ENCODE data around the gene OPTC.

Gene OPTC

DNA sequence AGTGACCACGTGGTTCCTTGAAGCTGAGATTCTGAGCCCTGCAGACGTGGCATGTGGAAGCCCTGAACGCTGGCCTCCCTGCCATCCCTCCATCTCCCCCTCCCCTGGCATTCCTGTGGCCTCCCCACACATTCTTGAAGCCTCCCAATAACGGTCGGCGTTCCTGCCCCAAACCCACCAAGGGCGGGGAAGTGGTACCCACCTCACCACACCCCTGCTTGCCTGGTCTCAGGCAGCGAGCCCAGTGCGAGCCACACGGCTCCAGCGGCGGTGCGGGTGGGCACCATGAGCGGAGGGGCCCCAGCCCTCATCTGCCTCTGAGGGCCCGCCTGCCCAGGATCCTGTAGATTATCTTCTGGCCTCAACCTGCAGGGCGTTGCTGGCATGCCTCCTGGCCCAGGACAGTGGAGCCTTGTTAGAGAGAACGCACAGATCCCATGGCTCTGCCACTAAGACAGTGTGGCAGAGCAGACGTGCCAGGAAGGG, 38.9 kb upstream of the OPTC start:
- FAIRE-seq (no peak), DNase-seq (ENCODE audit: insufficient read length, low spot score) (no peak)
- TF ChIP-seq TAF1 (IDR thresholded peaks at IDR 0.05; ENCODE audit: low read depth, low read length) (no peak), POLR2A (IDR thresholded peaks at IDR 0.05; ENCODE audit: low read depth, low read length) (no peak), POLR2AphosphoS5 (IDR thresholded peaks at IDR 0.05; ENCODE audit: low read depth, low read length) (no peak), SPI1 (IDR thresholded peaks at IDR 0.05; ENCODE audit: low read depth, low read length) (no peak), PAX5 (IDR thresholded peaks at IDR 0.05; ENCODE audit: insufficient read depth, low read length, severe bottlenecking) (no peak), POU2F2 (IDR thresholded peaks at IDR 0.05; ENCODE audit: low read depth, low read length) (no peak)

- FAIRE-seq (no peak), DNase-seq (ENCODE audit: insufficient read length, low spot score) (no peak)
- no peak for TF ChIP-seq PAX5 (IDR thresholded peaks at IDR 0.05; ENCODE audit: insufficient read depth, low read length, severe bottlenecking)
- no peak for TF ChIP-seq SPI1 (IDR thresholded peaks at IDR 0.05; ENCODE audit: low read depth, low read length)
- TF ChIP-seq POLR2A (IDR thresholded peaks at IDR 0.05; ENCODE audit: low read depth, low read length) = no peak
- no peak for TF ChIP-seq POU2F2 (IDR thresholded peaks at IDR 0.05; ENCODE audit: low read depth, low read length)
- TF ChIP-seq POLR2AphosphoS5 (IDR thresholded peaks at IDR 0.05; ENCODE audit: low read depth, low read length) = no peak
- no peak for TF ChIP-seq TAF1 (IDR thresholded peaks at IDR 0.05; ENCODE audit: low read depth, low read length)
Observed at GRCh38 chr1:203455706-203456105, 38.2 kb upstream of the OPTC start.

GRCh38 chr1:203456577-203456976, 37.4 kb upstream of the OPTC start:
- TF ChIP-seq TAF1 (IDR thresholded peaks at IDR 0.05; ENCODE audit: low read depth, low read length) (no peak), SPI1 (IDR thresholded peaks at IDR 0.05; ENCODE audit: low read depth, low read length) (no peak), POLR2AphosphoS5 (IDR thresholded peaks at IDR 0.05; ENCODE audit: low read depth, low read length) (no peak), POLR2A (IDR thresholded peaks at IDR 0.05; ENCODE audit: low read depth, low read length) (no peak), POU2F2 (IDR thresholded peaks at IDR 0.05; ENCODE audit: low read depth, low read length) (no peak), PAX5 (IDR thresholded peaks at IDR 0.05; ENCODE audit: insufficient read depth, low read length, severe bottlenecking) (no peak)
- no peak for FAIRE-seq
- DNase-seq (ENCODE audit: insufficient read length, low spot score) = no peak

DNA sequence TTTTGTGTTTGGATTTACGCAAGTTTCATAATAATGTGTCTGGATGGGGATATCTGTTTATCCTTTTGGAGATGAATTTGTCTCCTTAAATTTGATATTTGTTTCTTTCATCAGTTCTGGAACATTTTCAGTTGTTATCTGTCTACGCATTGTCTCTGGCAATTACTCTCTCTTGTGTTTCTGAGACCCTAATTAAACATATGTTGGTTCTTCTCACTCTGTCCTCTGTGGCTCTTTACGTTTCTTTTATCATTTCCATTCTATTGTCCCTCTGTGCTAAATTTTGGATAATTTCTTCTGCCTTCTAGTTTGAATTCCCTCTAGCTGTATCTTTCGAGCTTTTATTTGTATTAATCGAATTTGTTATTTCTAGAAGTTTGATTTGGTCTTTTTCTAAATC, 35.9 kb upstream of the OPTC start:
- no peak for DNase-seq (ENCODE audit: insufficient read length, low spot score)
- TF ChIP-seq TAF1 (IDR thresholded peaks at IDR 0.05; ENCODE audit: low read depth, low read length) (no peak), POLR2A (IDR thresholded peaks at IDR 0.05; ENCODE audit: low read depth, low read length) (no peak), SPI1 (IDR thresholded peaks at IDR 0.05; ENCODE audit: low read depth, low read length) (no peak), PAX5 (IDR thresholded peaks at IDR 0.05; ENCODE audit: insufficient read depth, low read length, severe bottlenecking) (no peak), POU2F2 (IDR thresholded peaks at IDR 0.05; ENCODE audit: low read depth, low read length) (no peak), POLR2AphosphoS5 (IDR thresholded peaks at IDR 0.05; ENCODE audit: low read depth, low read length) (no peak)
- FAIRE-seq = no peak

- DNase-seq (ENCODE audit: insufficient read length, low spot score) (no peak), FAIRE-seq (no peak)
- no peak for TF ChIP-seq POU2F2 (IDR thresholded peaks at IDR 0.05; ENCODE audit: low read depth, low read length)
- TF ChIP-seq SPI1 (IDR thresholded peaks at IDR 0.05; ENCODE audit: low read depth, low read length) = no peak
- TF ChIP-seq POLR2A (IDR thresholded peaks at IDR 0.05; ENCODE audit: low read depth, low read length) = no peak
- TF ChIP-seq TAF1 (IDR thresholded peaks at IDR 0.05; ENCODE audit: low read depth, low read length) = no peak
- no peak for TF ChIP-seq PAX5 (IDR thresholded peaks at IDR 0.05; ENCODE audit: insufficient read depth, low read length, severe bottlenecking)
- no peak for TF ChIP-seq POLR2AphosphoS5 (IDR thresholded peaks at IDR 0.05; ENCODE audit: low read depth, low read length)
Observed at GRCh38 chr1:203459671-203460201, 34.2 kb upstream of the OPTC start.

- TF ChIP-seq PAX5 (IDR thresholded peaks at IDR 0.05; ENCODE audit: insufficient read depth, low read length, severe bottlenecking) = no peak
- TF ChIP-seq POLR2A (IDR thresholded peaks at IDR 0.05; ENCODE audit: low read depth, low read length) = no peak
- TF ChIP-seq SPI1 (IDR thresholded peaks at IDR 0.05; ENCODE audit: low read depth, low read length) = no peak
- no peak for TF ChIP-seq TAF1 (IDR thresholded peaks at IDR 0.05; ENCODE audit: low read depth, low read length)
- TF ChIP-seq POU2F2 (IDR thresholded peaks at IDR 0.05; ENCODE audit: low read depth, low read length) = no peak
- TF ChIP-seq POLR2AphosphoS5 (IDR thresholded peaks at IDR 0.05; ENCODE audit: low read depth, low read length) = no peak
- FAIRE-seq (no peak), DNase-seq (ENCODE audit: insufficient read length, low spot score) (no peak)
Observed at GRCh38 chr1:203461717-203462116, 32.2 kb upstream of the OPTC start.

GRCh38 chr1:203462143-203462542, 31.8 kb upstream of the OPTC start:
- DNase-seq (ENCODE audit: insufficient read length, low spot score) = no peak
- no peak for TF ChIP-seq PAX5 (IDR thresholded peaks at IDR 0.05; ENCODE audit: insufficient read depth, low read length, severe bottlenecking)
- no peak for TF ChIP-seq POLR2A (IDR thresholded peaks at IDR 0.05; ENCODE audit: low read depth, low read length)
- no peak for TF ChIP-seq POU2F2 (IDR thresholded peaks at IDR 0.05; ENCODE audit: low read depth, low read length)
- no peak for TF ChIP-seq TAF1 (IDR thresholded peaks at IDR 0.05; ENCODE audit: low read depth, low read length)
- TF ChIP-seq SPI1 (IDR thresholded peaks at IDR 0.05; ENCODE audit: low read depth, low read length) = no peak
- no peak for TF ChIP-seq POLR2AphosphoS5 (IDR thresholded peaks at IDR 0.05; ENCODE audit: low read depth, low read length)
- FAIRE-seq = no peak

DNA sequence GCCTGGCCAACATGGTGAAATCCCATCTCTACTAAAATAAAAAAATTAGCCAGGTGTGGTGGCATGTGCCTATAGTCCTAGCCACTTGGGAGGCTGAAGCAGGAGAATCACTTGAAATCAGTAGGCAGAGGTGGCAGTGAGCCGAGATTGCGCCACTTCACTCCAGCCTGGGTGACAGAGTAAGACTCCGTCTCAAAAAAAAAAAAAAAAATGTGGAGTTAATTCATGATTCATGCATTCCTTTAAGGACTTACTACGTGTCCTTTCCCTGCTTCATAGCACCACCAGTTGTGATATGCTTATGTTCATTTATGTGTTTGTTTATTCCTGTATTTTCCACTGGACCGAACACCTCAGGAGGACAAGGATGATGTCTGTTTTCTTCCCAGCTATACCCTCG, 31.1 kb upstream of the OPTC start:
- TF ChIP-seq TAF1 (IDR thresholded peaks at IDR 0.05; ENCODE audit: low read depth, low read length) = no peak
- TF ChIP-seq SPI1 (IDR thresholded peaks at IDR 0.05; ENCODE audit: low read depth, low read length) = no peak
- TF ChIP-seq POU2F2 (IDR thresholded peaks at IDR 0.05; ENCODE audit: low read depth, low read length) = no peak
- TF ChIP-seq POLR2AphosphoS5 (IDR thresholded peaks at IDR 0.05; ENCODE audit: low read depth, low read length) = no peak
- no peak for TF ChIP-seq POLR2A (IDR thresholded peaks at IDR 0.05; ENCODE audit: low read depth, low read length)
- TF ChIP-seq PAX5 (IDR thresholded peaks at IDR 0.05; ENCODE audit: insufficient read depth, low read length, severe bottlenecking) = no peak
- DNase-seq (ENCODE audit: insufficient read length, low spot score) = no peak
- no peak for FAIRE-seq

- TF ChIP-seq POLR2A (IDR thresholded peaks at IDR 0.05; ENCODE audit: low read depth, low read length) (no peak), TAF1 (IDR thresholded peaks at IDR 0.05; ENCODE audit: low read depth, low read length) (no peak), POLR2AphosphoS5 (IDR thresholded peaks at IDR 0.05; ENCODE audit: low read depth, low read length) (no peak), PAX5 (IDR thresholded peaks at IDR 0.05; ENCODE audit: insufficient read depth, low read length, severe bottlenecking) (no peak), POU2F2 (IDR thresholded peaks at IDR 0.05; ENCODE audit: low read depth, low read length) (no peak), SPI1 (IDR thresholded peaks at IDR 0.05; ENCODE audit: low read depth, low read length) (no peak)
- DNase-seq (ENCODE audit: insufficient read length, low spot score) (no peak), FAIRE-seq (no peak)
Observed at GRCh38 chr1:203463469-203464062, 30.4 kb upstream of the OPTC start.

All from GM12891 (cell line).